Left renal cortex interstitium (tissue), 4 donors: ENCODE measurements around the gene ITGBL1. TPM values are rescaled to one million over a fixed set of nuclear protein-coding genes. Genes with fewer than 3 reads are reported as not detected.
"Not testable (repeated sequence)": the region's sequence is repeated elsewhere in the genome, so short reads cannot be mapped to it uniquely, and the experiment has no call there.

Source experiments
- DNase-seq, 4 donors: peaks; one replicate each; pipeline ENCODE4 v3.0.0-alpha.2; 2013; ENCODE audit warnings: low read depth in 4 of 4, low spot score in 2 of 4, missing footprints in 1 of 4
- polyA plus RNA-seq, 4 donors: library from polyadenylated mRNA; unstranded; fragments of 120-200 nt; gene quantifications; one replicate each; pipeline ENCODE4 v1.2.1, GENCODE V29; 2013; ENCODE audit not compliant: insufficient read length in 4 of 4

The ITGBL1 gene
- polyA plus RNA-seq, 4 donors, result 0.43 to 0.90 (median 0.63) TPM

DNA sequence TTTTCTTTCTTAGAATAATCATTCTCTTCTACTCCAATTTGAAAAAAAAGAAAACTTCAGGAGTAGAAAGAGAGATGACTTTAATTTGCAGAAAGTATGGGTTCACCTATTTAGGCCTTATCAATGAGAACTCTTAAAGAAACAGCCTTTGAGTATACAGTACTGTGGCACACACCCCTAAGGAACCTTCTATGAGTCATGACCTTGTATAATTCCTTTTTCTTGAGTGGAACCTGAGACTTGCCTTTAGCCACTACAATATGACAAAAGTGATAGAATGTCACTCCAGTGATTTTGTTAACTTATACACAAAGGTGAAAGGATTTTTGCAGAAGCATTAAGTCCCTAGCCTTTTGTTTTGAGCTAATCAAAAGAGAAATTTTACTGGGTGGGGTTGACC is 58.7 kb downstream of the ITGBL1 start:
- no peak for DNase-seq

DNA sequence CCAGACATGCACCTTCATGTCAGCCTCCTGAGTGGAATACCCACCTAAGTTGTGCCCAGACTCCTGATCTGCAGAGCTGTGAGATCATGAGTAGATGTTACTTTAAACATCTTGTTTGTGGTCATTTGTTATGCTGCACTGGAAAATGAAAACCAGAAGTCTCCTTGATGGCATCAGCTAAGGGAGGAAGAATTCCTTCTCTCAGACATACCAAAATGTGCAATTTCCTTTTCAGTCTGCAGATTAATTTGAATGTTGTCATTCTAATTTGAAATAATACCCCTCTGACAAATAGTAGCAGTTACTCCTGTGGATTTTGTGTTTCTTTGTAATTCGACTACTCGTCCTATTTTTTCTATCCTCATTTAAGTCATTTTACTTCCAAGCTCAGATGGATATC is 59.3 kb downstream of the ITGBL1 start:
- DNase-seq, result no peak

DNA sequence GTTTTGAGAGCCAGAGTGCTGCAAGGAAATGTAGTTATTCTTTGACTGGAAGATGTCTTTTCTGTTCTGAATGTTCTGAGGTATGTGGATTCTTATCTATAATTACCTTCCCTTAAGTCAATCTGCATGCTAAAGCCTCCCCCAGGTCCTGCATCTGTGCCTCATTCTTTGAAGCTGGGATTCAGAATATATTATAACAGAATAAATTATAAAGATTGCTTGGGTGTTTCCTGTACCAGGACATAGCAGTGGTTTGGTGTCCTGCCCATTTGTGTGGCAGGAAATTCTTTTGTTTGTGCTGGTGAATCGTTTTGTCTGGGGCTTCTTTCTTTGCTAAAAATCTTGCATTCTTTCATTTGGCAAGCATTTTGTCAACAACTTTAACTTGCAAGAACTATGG is 60.2 kb downstream of the ITGBL1 start:
- no peak for DNase-seq

DNA sequence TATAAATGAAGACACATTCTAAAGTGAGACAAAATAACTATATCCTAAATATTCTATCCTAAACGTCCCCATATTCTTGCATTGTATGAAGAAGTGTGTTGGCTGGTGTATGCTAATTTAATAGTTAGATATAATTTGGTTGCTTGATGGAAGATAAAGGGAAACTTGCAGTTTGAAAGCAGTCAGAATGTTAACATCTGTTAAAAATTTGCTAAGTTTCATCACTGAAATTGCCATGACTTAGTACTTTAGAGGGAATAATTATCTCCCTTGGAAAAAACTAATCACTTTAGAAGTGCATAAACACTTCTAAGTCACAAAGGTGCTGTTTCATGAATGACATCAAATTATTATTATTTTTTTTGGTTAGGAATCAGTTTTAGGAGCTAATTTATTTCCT is 61.6 kb downstream of the ITGBL1 start:
- DNase-seq, result no peak

DNA sequence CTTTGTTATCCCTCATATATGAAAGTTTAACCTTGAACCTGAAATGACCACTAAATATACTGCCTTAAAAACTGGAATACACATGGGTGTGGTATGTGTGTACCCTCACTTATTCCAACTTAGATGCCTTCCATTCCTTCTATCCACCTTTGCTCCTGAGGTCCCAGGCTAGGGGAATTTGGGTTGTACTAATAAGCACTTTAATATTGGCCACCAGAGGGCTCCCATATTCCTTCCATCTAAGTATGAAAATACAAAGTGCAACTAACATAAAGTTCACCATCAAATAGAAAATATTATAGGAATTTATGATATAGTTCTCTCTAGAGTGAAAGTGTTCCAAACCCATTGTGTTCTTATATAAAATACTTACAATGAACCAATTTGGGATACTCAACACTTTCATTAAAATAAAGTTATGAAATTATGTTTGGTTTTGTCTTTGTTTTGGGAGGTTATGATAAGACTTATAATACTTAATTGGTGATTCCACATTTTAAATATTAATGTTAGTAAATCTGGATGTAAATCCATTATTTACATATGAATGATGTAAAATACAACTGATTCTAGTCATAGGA is 62.3 kb downstream of the ITGBL1 start:
- DNase-seq, result no peak

DNA sequence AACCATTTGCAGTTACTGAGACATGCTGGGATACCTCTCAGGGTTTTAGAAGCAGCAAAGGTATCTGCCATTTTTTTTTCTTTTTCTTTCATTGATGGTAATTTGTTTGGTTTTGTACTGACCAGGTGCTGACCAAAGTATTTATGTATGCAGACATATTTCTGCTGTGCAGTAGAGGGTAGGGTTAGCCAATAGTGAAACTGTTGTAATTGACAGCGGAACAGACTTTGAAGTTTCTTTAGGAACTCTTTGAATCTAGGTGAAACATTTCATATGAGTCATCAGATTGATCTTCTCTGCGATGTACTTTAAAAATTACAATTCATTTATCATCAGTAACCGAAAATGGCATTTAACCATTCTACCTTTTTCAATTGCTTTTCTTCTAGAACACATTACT is 63.0 kb downstream of the ITGBL1 start:
- DNase-seq, result no peak

DNA sequence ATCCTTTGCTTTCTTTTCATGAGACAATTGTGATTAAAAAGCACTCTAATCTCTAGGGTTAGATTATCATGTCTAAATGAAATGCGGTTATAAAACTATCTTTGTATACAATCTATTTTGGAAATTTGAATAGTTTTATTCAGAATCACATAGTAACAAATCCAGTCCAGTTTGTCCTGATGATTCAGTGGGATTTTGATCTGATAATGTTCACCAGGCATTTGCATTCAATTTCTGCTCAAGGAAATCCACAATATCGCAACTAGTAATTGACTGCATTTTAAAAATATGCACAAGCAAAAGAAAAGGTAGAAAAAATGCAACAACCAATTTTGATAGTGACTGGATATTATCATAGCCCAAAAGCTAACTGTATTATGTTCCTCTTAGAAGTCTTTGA is 63.8 kb downstream of the ITGBL1 start:
- DNase-seq, result no peak

DNA sequence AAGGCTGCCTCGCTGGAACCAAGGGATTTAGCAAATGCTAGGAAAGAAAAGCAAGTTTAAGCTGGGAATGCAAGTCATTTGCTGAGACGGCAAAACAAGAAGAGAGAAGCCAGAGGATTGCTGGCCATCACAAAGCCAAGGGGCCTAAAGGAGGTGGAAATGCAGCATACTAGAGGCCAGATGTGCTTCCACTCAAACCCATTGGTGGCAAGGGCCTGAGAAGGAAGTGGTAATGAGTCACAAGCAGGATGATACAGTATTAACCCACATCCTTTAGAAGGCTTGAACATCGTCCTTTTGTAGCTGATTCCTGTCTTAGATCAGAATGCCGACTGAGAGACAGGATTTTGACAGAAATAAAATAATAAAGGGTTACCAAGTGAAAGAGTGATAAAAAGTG is 68.2 kb downstream of the ITGBL1 start:
- DNase-seq, result no peak

DNA sequence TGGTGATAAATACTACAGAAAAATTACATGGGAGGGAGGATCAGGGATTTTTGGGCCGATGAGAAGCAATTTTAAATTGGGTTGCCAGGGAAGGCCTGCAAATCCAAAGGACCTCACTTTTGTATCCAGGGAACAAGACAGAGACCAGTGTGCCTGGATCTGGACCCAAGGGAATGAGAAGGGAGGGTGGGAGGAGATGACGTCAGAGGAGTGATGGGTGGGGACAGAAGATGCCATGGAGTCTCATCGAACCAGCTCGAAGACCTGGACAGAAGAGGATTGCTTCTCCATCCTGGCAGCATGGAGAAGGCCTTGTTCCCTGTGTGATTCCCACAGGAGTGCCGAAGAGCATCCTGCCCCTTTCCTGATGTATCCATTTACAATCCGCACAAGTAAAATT is 68.9 kb downstream of the ITGBL1 start:
- DNase-seq, result no peak

DNA sequence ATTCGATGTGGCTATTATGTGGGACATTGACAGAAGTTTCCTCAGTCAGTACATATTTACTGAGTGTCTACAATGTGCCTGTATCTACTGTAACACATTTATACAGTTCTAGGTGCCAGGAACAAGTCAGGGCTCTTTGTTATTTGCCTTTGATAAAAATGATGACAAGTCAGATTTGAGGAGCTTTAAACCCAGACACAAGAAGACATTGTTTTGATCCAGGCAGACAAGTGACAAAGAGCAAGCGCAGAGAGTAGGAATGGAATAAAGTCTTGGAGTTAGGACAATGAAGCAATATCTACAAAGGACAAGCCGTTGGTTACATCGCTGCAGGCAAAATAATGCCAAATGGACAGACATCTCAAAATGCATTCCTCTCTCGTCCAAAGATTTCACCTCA is 70.1 kb downstream of the ITGBL1 start:
- no peak for DNase-seq

DNA sequence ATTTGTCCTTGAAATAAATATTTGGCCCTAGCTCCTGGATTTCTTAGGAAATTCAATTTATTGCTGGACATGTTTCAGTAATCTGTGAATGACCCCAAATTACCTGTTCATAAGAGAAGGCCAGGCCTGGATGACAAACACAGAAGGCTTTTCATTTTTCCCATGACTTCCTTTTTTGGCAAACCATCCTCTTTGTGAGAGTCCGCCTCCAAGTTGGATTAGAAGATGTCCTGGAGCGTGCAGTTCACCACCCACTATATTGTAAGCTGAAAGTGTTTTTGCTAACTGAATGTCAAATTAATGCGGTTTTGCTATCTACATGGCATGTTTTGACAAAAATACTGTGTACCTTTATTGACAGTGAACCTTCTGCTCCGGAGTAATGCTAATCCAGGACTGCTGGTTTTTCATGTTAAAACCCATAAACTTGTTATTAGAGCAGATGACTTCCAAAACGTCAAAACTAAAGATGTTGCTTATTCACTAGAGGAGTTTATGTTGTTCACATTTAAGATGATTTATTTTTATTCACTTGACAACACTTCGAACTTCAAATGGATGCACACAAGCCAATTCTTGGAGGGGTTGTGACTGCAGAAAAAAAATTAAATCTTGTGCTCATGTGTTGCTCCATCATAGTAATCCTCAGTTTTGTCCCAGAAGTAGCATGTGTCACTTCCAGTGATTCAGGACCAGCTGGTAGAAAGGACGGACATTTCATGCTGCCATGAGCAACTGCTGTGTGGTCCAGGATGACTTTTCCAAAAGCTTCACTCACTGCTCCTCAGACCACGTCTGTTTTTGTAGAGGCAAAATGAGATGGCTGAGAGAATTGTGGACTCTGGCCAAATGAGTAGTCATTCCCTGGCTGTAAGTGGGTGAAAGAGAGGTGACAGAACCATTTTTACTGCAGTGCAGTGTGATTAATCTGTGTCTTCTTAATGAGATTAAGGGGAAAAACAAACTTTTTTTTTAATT is 71.0 kb downstream of the ITGBL1 start:
- DNase-seq, result no peak

DNA sequence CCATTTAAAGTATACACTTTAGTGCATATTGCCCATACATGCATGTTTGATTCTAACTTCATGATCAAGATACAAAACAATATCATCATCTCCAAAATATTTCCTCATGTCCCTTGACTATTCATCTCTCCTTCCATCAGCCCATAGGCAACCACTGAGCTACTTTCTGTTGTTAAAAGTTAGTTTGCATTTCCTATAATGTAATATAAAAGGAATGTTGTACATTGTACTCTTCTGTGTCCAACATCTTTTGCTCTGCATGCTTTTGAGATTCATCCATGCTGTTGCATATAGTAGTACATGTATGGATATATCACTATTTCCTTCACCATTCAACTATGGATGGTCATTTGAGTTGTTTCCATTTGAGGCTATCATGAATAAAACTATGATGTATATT is 74.7 kb downstream of the ITGBL1 start:
- no peak for DNase-seq

DNA sequence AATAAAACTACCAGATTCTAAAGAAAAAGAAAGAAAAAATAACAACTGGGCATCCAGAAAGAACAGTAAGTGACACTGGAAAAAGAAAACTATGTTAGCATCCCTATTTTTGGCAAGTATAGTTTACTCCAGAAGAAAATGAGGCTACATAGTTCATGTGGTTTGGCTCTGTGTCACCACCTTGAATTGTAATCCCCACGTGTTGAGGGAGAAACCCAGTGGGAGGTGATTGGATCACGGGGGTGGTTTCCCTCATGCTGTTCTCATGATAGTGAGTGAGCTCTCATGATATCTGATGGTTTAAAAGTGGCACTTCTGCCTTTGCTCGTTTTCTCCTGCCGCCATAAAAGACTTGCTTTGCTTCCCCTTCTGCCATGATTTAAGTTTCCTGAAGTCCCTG is 76.9 kb downstream of the ITGBL1 start:
- DNase-seq, result no peak

DNA sequence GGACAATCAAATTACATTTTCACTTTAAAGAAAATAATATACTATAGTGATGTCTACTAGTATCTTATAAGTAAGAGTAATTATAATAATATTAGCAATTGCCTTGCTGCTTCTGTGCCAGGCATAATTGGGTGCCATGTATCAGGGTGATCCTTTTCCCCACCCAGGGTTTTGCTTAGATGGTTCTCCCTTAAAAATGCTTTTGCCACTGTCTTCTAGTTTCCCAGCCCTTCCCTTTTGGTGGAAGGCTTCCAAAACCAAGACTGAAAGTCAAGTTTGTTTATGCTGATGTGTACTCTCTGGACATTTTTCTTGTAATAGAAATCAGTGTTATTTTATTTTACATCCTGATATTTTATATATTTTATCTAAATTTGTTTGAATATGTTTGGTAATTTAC is 77.8 kb downstream of the ITGBL1 start:
- DNase-seq, result no peak

DNA sequence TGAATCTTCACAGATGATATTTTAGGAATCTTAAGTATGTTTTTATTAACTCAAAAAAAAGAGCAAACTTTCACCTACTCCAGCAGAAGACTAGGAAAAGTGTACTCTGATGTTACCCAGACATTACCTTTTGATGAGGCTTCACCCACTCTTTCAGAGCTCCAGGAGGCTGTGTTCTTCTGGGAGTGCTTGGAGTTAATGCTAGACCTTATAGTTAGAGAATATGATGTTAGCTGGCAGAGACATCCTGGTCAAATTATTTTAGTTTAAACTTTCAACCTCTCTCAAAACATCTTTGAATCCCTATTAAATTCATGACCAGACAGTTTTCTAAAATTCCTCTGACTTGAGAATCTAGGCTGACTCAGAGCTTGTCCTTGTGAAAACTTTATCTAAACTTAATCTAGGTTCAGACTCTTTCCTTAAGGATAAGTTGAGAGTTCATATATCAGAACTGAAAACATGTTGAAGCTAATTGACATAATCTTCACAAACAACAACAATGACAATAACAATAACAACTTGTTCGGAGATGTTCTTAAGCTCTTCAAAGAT is 82.8 kb downstream of the ITGBL1 start:
- no peak for DNase-seq

DNA sequence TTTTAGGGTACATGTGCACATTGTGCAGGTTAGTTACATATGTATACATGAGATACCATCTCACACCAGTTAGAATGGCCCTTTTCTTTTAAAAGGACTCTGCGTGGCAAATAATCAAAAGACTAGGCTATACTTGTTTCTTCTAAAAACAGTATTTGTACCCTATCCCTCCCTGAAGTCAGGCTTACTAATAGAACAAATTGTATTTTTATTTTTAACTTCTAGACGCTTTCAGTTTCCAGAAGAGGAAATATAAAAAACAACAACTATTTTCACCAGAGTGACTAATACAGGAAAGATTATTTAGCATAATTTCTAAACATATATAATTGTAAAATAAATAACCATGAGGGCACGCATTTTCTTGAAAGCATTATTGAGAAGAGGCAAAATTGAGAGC is 83.6 kb downstream of the ITGBL1 start:
- no peak for DNase-seq

DNA sequence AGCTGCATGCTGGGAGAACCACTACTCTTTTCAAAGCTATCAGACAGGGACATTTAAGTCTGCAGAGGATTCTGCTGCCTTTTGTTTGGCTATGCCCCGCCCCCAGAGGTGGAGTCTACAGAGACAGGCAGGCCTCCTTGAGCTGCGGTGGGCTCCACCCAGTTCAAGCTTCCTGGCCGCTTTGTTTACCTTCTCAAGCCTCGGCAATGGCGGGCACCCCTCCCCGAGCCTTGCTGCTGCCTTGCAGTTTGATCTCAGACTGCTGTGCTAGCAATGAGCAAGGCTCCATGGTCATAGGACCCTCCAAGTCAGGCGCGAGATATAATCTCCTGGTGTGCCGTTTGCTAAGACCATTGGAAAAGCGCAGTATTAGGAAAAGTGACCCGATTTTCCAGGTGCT is 92.1 kb downstream of the ITGBL1 start:
- DNase-seq, result not testable (repeated sequence)

DNA sequence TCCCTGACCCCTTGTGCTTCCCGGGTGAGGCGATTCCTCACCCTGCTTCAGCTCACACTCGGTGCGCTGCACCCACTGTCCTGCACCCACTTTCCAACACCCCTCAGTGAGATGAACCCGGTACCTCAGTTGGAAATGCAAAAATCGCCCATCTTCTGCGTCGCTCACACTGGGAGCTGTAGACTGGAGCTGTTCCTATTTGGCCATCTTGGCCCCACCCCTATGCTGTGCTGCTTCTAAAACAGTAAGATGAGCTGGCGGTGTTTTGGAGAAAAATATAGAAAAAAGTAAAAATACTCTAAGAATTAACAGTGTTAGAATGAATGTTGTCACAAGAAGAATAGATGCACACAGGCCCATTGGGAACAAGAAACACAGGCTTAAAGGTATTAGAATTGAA is 92.5 kb downstream of the ITGBL1 start:
- no peak for DNase-seq

DNA sequence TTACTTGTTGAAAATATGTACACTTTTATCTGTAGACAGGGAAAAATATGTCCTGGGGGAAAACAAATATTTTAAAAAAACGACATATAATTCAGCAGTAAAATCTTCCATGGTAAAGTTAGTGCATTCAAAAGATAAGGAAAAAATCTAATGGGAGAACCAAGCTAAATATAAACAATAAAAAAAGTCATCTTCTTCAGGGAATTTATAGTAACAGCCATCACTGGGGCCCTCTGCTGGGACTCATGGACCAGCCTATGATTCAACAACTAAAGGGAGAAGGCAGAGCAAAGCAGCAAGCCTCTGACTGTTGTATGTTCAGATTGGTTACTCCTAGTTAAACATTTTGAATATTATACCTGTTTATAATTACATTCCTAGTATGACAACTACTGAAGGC is 93.0 kb downstream of the ITGBL1 start:
- no peak for DNase-seq

DNA sequence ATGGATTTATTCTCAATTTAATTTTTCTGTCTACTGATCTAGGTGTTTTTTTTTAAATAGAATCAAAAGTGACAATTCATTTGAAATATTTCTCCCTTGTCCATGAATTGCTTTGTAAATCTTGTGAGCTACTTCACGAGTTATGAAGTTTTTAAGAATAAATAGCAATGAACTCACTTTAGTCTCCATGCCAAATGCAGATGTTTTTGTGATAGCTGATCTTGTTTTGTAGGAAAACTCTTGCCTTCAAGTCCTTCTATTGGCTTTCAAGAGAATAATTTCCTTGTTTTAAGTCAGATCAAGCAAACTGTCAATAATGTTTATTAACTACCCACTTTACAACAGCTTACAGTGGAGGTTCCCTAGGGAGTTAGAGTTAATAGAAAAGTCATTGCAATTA is 99.8 kb downstream of the ITGBL1 start:
- DNase-seq, result no peak

DNA sequence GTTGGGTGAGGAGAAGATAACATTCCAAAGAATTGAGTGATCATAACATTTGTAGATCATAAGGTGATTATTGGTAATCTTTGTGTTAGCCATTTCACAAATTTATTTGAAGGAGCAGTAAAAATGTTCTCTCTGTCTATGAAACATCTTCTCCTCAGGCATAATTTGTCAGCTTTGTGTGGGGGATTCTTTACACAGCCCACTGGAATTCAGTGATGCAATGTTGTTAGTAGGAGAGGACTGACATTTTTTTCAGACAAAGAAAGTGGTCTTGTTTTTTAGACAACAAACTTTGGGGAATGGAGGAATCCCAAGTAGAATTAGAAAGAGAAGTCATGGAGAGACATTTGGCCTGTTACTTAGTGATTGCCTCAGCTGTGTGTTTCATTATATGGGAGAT is 100.3 kb downstream of the ITGBL1 start:
- no peak for DNase-seq
